GM10266 (cell line): Measurements from ENCODE around the gene ANKRD55.

Experiments used
- DNase-seq: peaks from one replicate; pipeline ENCODE4 v3.0.0; 2012; ENCODE audit errors: extremely low spot score
- TF ChIP-seq, protein P1 (sequence below): IDR thresholded peaks from 2 replicates; pipeline ENCODE4 v1.5.1; 2012; ENCODE audit warnings: mild to moderate bottlenecking, low read depth; ENCODE audit not compliant: control insufficient read depth, insufficient read depth; ENCODE audit errors: missing control alignments

The ANKRD55 gene

DNA sequence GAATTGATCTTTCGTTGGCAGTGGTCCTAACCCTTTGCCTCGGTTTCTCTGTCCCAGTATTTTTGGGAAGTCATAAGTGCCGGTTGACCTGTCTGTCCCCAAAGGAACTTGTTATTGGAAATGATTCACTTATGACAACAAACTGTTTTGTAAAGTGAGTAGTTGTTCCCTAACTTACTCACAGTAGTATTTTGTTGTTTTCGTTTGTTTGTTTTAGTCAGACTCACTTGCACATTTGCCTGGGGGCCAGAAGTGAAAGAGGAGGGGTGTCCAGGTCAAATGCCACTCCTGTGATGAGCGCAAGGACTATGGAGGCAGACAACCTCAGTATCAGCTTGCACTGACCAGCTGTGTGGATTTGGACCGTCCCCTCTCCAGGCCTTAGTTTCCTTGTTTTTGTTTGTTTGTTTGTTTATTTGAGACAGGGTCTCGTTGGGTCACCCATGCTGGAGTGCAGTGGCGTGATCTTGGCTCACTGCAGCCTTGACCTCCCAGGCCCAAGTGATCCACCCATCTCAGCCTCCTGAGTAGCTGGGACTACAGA is 47.3 kb downstream of the ANKRD55 start:
- TF ChIP-seq, protein P1, sequence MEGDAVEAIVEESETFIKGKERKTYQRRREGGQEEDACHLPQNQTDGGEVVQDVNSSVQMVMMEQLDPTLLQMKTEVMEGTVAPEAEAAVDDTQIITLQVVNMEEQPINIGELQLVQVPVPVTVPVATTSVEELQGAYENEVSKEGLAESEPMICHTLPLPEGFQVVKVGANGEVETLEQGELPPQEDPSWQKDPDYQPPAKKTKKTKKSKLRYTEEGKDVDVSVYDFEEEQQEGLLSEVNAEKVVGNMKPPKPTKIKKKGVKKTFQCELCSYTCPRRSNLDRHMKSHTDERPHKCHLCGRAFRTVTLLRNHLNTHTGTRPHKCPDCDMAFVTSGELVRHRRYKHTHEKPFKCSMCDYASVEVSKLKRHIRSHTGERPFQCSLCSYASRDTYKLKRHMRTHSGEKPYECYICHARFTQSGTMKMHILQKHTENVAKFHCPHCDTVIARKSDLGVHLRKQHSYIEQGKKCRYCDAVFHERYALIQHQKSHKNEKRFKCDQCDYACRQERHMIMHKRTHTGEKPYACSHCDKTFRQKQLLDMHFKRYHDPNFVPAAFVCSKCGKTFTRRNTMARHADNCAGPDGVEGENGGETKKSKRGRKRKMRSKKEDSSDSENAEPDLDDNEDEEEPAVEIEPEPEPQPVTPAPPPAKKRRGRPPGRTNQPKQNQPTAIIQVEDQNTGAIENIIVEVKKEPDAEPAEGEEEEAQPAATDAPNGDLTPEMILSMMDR: no peak
- no peak for DNase-seq

DNA sequence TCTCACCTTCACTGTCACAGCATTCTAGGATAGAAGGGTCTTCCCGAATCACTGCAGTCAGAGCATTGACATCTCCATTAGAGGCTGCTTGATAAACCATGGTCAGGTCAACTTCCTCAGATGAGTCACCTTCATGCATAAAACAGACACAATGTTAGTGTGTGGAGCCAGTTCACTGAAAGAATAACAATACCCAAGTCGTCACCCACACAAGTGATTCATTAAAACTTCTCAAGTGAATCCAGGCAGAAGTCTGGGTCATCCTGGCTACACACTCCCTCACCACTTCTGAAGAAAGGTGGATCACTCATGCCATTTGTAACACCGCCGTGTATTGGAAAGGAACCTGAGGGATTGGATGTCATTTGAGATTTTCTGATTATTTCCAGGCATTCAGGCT is 49.6 kb downstream of the ANKRD55 start:
- TF ChIP-seq, protein P1: no peak
- DNase-seq: no peak

DNA sequence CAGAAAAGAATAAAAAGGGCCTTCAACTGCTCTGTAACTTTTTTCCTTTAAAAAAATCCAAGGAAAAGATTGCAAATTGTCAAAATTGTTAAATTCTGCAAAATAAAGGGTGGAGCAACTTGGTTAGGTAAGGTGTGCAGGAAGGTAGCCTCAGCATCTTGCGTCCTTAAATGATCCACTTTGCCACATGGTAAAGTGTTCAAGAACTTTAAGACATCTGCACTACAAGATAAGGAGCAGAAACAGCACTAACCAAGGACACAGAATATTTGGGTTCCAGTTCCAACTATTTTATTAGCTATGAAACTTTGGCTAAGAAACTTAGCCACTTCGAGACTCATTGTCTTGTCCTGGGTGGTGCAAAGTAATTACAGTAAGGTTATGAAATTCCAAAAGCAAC is 53.7 kb downstream of the ANKRD55 start:
- no peak for DNase-seq
- TF ChIP-seq, protein P1: no peak

DNA sequence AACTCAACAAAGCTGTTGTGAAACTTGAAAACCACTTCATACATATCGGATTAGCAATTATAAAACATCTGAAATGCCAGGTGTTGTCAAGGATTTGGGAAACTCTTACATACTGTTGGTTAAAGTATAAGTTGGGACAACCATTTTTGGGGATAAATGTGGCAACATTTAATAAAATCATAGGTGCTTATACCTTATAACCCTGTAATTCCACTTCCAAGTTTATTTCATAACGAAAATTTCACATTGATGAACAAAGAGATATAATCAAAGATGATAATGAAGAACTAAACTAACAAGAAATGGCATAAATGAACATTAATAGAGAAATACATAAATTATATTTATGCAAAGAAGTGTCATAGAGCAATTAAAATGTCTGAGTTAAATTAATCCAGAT is 54.3 kb downstream of the ANKRD55 start:
- DNase-seq: no peak

DNA sequence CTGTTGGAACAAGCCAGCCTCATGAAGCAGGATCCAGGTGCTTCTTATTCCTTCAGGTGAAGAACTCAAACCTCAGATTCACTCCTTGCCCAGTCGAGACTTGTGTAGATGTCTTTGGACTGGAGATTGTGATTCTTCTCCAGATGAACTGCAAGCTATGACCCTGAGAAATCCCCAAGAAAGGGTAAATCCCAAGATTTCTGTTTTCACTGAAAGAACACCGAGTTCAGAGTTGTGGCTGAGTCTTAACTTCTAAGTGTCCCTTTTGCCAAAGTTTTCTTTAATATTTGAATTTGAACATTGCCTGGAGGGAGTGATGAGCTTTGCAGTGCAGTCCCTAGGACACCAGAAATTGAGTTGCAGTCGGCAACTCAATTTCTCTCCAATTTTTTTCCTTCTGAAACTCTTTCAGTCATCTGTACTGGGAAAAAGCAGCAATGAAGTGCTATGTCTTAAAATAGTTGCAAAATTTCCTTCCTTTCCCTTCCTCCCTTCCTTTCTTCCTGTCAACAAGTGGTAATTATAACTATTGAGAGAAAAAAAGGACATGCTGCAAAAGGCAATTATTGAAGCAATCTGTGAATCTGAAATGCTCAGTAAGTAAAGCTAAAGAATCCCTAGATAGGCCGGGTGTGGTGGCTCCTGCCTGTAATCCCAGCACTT is 56.1 kb downstream of the ANKRD55 start:
- TF ChIP-seq, protein P1: no peak
- DNase-seq: no peak

More for the DNA sequence above, 54.3 kb downstream of the ANKRD55 start:
- TF ChIP-seq, protein P1: no peak

DNA sequence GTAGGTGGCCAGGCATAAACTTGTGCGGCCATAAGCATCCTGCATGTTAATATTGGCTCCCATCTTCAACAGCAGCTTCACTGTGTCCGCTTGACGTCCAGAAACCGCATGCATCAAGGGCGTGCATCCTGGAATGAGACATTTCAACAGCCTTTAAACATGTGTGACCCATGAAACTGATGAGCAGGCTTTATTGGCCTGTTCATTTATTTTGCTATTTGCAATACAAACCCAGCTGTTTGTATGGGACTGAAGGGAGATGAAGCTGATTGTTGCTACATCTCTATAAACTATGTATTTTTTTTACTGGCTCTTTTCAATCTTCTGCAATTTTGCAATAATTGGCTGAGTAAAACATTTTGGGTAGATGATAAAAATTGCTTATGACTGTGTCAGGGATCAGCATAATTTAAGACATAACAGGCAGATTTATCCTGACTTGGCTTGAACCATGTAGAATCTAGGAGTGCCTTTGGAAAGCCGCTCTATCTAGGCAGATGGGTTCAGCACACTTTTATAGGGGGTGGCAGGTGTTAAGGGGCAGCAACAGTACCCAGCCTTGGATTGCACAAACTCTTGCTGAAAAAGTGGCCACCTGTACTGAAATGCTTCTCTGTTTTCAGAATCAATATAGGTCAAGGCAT is 56.9 kb downstream of the ANKRD55 start:
- TF ChIP-seq, protein P1: no peak
- DNase-seq: no peak

DNA sequence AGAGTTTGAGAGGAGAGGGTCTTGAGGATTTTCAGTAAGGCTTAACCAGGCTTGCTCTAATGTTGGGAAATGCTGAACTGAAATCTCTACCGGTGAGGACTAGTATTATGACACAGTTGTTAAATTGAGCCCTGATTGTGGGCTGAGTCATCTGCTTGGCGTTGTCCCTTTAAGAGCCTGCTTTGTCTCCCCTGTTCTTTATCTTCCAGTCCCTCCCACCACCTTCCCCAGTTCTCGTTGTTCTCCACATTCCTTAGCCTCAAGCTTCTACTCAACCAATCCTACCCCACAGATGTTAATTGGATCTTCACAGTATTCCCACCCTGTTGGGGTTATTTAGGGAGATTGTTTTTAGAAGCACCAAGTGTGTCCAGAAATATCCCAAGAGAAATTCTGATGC is 57.6 kb downstream of the ANKRD55 start:
- TF ChIP-seq, protein P1: no peak
- no peak for DNase-seq
